BE2C (cell line): ENCODE measurements around the gene SHCBP1L.
"Not testable (repeated sequence)": the region's sequence is repeated elsewhere in the genome, so short reads cannot be mapped to it uniquely, and the experiment has no call there.

Experiments
- DNase-seq: peaks from one replicate; pipeline ENCODE4 v3.0.0-alpha.2; 2020
- H3K27me3 ChIP-seq: fragments of 250-450 bp; sonication (Bioruptor Pico); 2 replicates; pipeline ENCODE4 v1.5.1; 2020; ENCODE audit warnings: mild to moderate bottlenecking
- H3K36me3 ChIP-seq: fragments of 250-450 bp; sonication (Bioruptor Pico); 2 replicates; pipeline ENCODE4 v1.5.1; 2020; ENCODE audit warnings: mild to moderate bottlenecking
- H3K4me1 ChIP-seq: fragments of 250-450 bp; sonication (Bioruptor Pico); 2 replicates; pipeline ENCODE4 v1.5.1; 2020
- H3K4me3 ChIP-seq: 2 replicates; pipeline ENCODE4 v1.5.1; 2011; ENCODE audit warnings: low read depth, low read length
- H3K9me3 ChIP-seq: fragments of 250-450 bp; sonication (Bioruptor Pico); 2 replicates; pipeline ENCODE4 v1.5.1; 2020
- TF ChIP-seq, protein P1 (sequence below): IDR thresholded peaks from 2 replicates; pipeline ENCODE4 v1.5.1; 2012; ENCODE audit warnings: mild to moderate bottlenecking, low read depth, low read length

SHCBP1L gene

DNA sequence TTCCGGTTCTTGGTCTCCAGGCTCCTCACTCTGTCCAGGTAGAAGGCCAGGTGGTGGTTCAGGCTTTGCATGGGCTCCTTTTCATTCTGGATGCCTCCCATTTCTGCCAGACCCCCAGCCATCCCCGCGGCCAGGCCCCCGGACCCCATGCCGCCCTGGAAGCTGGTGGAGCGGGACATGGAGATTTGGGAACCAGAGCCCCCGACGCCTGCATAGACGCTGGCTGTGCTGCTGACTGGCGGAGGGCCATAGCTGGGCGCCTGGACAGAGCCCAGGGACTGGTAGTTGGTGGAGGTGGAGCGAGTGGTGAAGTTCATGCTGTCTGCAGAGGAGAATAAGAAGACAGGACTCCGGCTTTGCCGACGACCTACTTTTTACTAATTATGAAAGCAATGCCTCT is 7.1 kb upstream of the SHCBP1L start:
- Histone ChIP-seq H3K36me3 (no peaks in the 10 kb centered on the region), H3K4me3 (no peak overlapping the region), H3K27me3 (no peaks in the 10 kb centered on the region), H3K4me1 (no peaks in the 10 kb centered on the region; the same call in 1 of the 2 replicates), H3K9me3 (no peaks in the 10 kb centered on the region)
- TF ChIP-seq, protein P1, sequence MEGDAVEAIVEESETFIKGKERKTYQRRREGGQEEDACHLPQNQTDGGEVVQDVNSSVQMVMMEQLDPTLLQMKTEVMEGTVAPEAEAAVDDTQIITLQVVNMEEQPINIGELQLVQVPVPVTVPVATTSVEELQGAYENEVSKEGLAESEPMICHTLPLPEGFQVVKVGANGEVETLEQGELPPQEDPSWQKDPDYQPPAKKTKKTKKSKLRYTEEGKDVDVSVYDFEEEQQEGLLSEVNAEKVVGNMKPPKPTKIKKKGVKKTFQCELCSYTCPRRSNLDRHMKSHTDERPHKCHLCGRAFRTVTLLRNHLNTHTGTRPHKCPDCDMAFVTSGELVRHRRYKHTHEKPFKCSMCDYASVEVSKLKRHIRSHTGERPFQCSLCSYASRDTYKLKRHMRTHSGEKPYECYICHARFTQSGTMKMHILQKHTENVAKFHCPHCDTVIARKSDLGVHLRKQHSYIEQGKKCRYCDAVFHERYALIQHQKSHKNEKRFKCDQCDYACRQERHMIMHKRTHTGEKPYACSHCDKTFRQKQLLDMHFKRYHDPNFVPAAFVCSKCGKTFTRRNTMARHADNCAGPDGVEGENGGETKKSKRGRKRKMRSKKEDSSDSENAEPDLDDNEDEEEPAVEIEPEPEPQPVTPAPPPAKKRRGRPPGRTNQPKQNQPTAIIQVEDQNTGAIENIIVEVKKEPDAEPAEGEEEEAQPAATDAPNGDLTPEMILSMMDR = no peak
- no peak for DNase-seq

DNA sequence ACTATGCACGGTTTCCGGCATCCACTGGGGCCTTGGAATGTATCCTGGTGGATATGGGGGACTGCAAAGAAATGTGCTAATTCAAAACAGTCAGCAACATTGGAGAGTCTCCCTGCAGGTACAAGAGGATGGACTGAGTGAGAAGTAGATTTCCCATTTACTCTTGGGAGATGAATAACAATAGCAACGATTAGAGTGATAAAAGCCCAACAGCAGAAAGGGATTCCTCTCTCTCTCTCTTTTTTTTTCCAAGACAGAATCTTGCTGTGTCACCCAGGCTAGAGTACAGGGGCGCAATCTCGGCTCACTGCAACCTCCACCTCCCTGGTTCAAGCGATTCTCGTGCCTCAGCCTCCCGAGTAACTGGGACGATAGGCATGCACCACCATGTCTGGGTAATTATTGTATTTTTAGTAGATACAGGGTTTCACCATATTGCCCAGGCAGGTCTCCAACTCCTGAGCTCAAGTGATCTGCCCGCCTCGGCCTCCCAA is 5.0 kb upstream of the SHCBP1L start:
- TF ChIP-seq, protein P1 = no peak
- H3K9me3 ChIP-seq = no peaks in the 10 kb centered on the region
- DNase-seq = no peak
- no peaks in the 10 kb centered on the region; the same call in 1 of the 2 replicates for H3K4me1 ChIP-seq
- H3K27me3 ChIP-seq = no peaks in the 10 kb centered on the region
- no peak overlapping the region for H3K4me3 ChIP-seq
- H3K36me3 ChIP-seq = no peaks in the 10 kb centered on the region

DNA sequence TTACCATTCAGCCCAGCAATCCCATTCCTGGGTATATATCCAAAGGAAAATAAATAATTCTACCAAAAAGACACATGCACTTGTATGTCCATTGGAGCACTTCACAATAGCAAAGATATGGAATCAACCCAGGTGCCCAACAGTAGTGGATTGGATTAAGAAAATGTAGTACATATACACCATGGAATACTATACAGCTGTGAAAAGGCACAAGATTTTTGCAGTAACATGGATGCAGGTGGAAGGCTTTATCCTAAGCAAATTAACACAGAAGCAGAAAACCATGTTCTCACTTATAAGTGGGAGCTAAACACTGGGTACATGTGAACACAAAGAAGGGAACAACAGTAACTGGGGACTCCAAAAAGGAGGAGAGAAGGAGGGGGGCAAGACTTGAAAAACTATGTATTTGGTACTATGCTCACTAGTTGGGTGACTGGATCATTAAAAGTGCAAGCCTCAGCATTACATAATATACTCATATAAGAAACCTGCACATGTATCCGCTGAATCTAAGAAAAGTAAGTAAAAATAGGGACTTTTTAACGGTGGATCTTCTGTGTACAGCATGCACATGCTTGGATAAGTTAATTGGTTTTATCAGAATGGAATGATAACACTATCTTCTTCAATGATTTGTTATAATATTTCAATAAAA is 3.9 kb upstream of the SHCBP1L start:
- no peaks in the 10 kb centered on the region for H3K36me3 ChIP-seq
- TF ChIP-seq, protein P1 = no peak
- H3K4me3 ChIP-seq = no peak overlapping the region
- no peak for DNase-seq
- no peaks in the 10 kb centered on the region for H3K4me1 ChIP-seq
- no peaks in the 10 kb centered on the region for H3K27me3 ChIP-seq
- no peaks in the 10 kb centered on the region for H3K9me3 ChIP-seq

DNA sequence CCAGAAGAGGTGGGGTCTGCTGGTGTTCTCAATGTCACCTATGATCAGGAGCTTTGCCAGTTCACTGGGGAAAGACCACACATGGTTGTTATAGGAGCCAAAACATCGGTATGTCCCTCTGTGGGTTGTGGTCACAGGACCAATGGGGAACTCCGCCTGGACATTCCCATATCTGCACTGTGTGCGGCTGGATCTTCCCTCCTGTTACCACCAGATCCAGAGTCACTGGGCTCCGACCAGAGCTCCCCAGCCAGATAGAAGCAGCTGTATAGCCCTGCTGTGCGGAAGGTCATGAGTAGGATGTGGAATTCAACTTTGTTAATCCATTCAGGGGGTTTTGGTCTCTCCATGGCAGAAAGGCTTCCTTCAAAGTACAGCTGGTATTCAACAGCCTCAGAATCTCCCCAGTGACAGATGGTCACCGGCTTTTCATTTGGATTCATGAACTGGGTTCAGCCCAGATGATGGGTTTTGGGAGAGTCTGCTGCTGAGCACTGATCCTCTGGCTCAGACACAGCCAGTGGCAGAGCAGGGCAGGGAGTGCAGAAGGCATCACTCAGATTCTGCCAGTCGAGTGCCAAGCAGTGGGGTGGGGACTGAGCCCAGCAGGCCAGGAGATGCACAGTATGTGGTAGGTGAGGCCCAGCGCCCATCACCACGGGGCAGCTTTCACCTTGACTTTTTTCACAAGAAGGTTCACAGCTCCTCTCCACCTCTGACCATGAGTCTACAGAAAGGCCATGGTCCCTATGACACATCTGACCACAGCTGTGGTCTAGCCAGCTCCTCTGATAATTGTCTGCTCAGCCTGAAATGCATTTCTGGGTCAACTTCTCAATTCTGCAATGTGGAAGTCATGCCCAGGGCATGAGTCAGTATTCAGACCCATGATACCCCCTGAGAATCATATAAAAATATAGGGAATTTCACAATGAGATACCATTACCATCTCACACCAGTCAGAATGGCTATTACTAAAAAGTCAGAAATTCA is 2.9 kb upstream of the SHCBP1L start:
- no peaks in the 10 kb centered on the region for H3K9me3 ChIP-seq
- H3K27me3 ChIP-seq = no peaks in the 10 kb centered on the region
- TF ChIP-seq, protein P1 = no peak
- no peaks in the 10 kb centered on the region for H3K36me3 ChIP-seq
- DNase-seq = no peak
- no peaks in the 10 kb centered on the region for H3K4me1 ChIP-seq
- no peak overlapping the region for H3K4me3 ChIP-seq

DNA sequence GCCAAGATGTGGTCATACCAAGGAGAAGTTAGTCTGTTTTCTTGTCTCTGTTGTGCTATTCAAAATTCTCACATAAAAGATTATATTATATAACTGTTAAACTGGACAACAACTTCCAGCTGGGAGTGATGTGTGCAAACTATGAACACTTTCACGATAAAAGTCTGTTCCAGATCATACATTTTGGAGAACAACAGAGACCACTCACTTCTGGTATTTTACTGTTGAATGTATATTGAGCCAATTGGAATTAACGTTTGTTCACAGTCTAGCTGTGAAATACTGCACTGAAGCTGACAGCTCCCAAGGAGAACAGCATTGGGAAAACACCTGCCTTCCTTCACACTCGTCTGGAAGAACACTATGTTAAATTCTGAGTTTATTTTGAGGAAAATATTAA is 860 bp upstream of the SHCBP1L start:
- Histone ChIP-seq H3K27me3 (no peaks in the 10 kb centered on the region), H3K4me3 (no peak overlapping the region), H3K4me1 (no peaks in the 10 kb centered on the region), H3K36me3 (no peaks in the 10 kb centered on the region), H3K9me3 (no peaks in the 10 kb centered on the region)
- TF ChIP-seq, protein P1 = no peak
- no peak for DNase-seq

DNA sequence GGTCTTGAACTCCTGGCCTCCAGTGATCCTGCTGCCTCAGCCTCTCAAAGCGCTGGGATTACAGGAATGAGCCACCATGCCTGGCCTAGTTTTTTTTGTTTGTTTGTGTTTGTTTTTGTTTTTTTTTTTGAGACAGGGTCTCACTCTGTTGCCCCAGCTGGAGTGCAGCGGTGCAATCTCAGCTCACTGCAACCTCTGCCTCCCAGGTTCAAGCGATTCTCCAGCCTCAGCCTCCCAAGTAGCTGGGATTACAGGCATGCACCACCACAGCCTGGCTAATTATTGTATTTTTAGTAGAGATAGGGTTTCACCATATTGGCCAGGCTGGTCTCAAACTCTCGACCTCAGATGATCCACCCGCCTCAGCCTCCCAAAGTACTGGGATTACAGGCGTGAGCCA is 9.6 kb downstream of the SHCBP1L start:
- H3K9me3 ChIP-seq, H3K36me3 ChIP-seq, H3K4me3 ChIP-seq, H3K27me3 ChIP-seq, H3K4me1 ChIP-seq, DNase-seq: not testable (repeated sequence)

DNA sequence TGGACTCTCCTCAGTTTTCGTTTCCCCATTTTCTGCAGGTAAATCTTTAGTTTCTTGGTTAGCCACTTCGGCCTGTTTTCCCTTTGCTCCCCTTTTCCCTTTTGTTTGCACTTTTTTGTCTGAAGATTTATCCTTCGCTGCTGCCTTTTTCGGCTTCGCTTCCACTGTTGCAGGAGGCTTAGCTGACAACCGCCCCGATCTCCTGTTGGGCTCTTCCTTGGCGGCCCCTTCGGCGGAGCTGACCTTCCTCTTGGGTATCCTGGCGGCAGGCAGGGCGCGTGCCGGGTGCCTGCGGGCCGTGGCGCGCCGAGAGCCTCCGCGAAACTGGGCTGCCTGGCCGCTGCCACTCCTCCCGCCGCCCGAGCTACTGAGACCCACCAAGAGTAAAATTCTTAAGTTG is 10.8 kb downstream of the SHCBP1L start:
- DNase-seq, H3K4me3 ChIP-seq, H3K36me3 ChIP-seq, H3K4me1 ChIP-seq, H3K9me3 ChIP-seq, H3K27me3 ChIP-seq: not testable (repeated sequence)
